ENCODE results near the gene FBN2.

GRCh38 chr5:128264564-128265360 is 273.3 kb downstream of the FBN2 start:
- TF ChIP-seq, protein P1, sequence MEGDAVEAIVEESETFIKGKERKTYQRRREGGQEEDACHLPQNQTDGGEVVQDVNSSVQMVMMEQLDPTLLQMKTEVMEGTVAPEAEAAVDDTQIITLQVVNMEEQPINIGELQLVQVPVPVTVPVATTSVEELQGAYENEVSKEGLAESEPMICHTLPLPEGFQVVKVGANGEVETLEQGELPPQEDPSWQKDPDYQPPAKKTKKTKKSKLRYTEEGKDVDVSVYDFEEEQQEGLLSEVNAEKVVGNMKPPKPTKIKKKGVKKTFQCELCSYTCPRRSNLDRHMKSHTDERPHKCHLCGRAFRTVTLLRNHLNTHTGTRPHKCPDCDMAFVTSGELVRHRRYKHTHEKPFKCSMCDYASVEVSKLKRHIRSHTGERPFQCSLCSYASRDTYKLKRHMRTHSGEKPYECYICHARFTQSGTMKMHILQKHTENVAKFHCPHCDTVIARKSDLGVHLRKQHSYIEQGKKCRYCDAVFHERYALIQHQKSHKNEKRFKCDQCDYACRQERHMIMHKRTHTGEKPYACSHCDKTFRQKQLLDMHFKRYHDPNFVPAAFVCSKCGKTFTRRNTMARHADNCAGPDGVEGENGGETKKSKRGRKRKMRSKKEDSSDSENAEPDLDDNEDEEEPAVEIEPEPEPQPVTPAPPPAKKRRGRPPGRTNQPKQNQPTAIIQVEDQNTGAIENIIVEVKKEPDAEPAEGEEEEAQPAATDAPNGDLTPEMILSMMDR (conservative IDR thresholded peaks at IDR 0.05; ENCODE audit: low read length) = no peak
- no peak for TF ChIP-seq EZH2phosphoT487 (IDR thresholded peaks at IDR 0.05; ENCODE audit: borderline replicate concordance)

Measured in Loucy (cell line).